DND-41 (cell line): Measurements from ENCODE around the gene POLR2M.
A peak's percentile ranks its signal among the peaks of the same experiment; 100 is the strongest.

Experiments
- CTCF ChIP-seq: IDR thresholded peaks from 2 replicates; pipeline ENCODE4 v1.5.1; 2012; ENCODE audit warnings: borderline replicate concordance, low read length, moderate library complexity, mild to moderate bottlenecking; ENCODE audit not compliant: poor library complexity, severe bottlenecking; ENCODE audit errors: extremely low read depth
- EZH2 ChIP-seq: IDR thresholded peaks from 3 replicates; pipeline ENCODE4 v1.6.1; 2012; ENCODE audit warnings: borderline replicate concordance, low read depth, mild to moderate bottlenecking, moderate library complexity, low read length, inconsistent platforms; ENCODE audit not compliant: severe bottlenecking

- TF ChIP-seq CTCF (peak; percentile 13), EZH2 (no peak)
These were observed 36.9 kb downstream of the POLR2M start for GRCh38 chr15:57743424-57743823.
